Esophagus (tissue), 2 donors: ENCODE data around the gene WSCD2. TPM values are rescaled to one million over a fixed set of nuclear protein-coding genes. Genes with fewer than 3 reads are reported as not detected.

ENCODE experiments used
- H3K27ac ChIP-seq, 2 donors: one replicate each; pipeline ENCODE4 v1.5.1; 2013; ENCODE audit warnings: low read depth in 2 of 2, mild to moderate bottlenecking in 2 of 2, inconsistent platforms in 1 of 2, low read length in 1 of 2, moderate library complexity in 1 of 2
- H3K27me3 ChIP-seq, 2 donors: one replicate each; pipeline ENCODE4 v1.6.1; 2013; ENCODE audit warnings: low read length in 2 of 2, control low read depth in 1 of 2, mild to moderate bottlenecking in 1 of 2; ENCODE audit not compliant: insufficient read depth in 2 of 2, control insufficient read depth in 1 of 2
- H3K36me3 ChIP-seq, 2 donors: one replicate each; pipeline ENCODE4 v1.6.1; 2013; ENCODE audit warnings: low read length in 1 of 2; ENCODE audit not compliant: control insufficient read depth in 2 of 2, insufficient read depth in 2 of 2
- H3K4me1 ChIP-seq, 2 donors: one replicate each; pipeline ENCODE4 v1.6.1; 2013; ENCODE audit warnings: low read length in 1 of 2; ENCODE audit not compliant: control insufficient read depth in 2 of 2, insufficient read depth in 2 of 2
- H3K4me3 ChIP-seq, 2 donors: one replicate each; pipeline ENCODE4 v1.5.1; 2013; ENCODE audit warnings: low read length in 2 of 2, mild to moderate bottlenecking in 2 of 2, low read depth in 1 of 2, moderate library complexity in 1 of 2
- H3K9me3 ChIP-seq, 2 donors: one replicate each; pipeline ENCODE4 v1.6.1; 2013; ENCODE audit warnings: mild to moderate bottlenecking in 2 of 2, low read depth in 1 of 2, low read length in 1 of 2, moderate library complexity in 1 of 2; ENCODE audit not compliant: control insufficient read depth in 2 of 2, insufficient read depth in 1 of 2
- WGBS, 2 donors: extraction: QIAGEN DNeasy Blood & Tissue Kit; methylation state at CpG; one replicate each; pipeline ENCODE4 v1.1.7; 2013; 5-methylcytosine and 5-hydroxymethylcytosine counted together
- polyA plus RNA-seq, 2 donors: library from polyadenylated mRNA; stranded (reverse); fragments of 200-250 nt; gene quantifications; one replicate each; pipeline ENCODE4 v1.2.3, GENCODE V29; 2013
- donor health status: healthy with polysubstance abuse.
- donor health status: Bipolar disorder and iron deficiency.

Gene WSCD2
- polyA plus RNA-seq, 2 donors: 0.51 to 0.72 TPM

DNA sequence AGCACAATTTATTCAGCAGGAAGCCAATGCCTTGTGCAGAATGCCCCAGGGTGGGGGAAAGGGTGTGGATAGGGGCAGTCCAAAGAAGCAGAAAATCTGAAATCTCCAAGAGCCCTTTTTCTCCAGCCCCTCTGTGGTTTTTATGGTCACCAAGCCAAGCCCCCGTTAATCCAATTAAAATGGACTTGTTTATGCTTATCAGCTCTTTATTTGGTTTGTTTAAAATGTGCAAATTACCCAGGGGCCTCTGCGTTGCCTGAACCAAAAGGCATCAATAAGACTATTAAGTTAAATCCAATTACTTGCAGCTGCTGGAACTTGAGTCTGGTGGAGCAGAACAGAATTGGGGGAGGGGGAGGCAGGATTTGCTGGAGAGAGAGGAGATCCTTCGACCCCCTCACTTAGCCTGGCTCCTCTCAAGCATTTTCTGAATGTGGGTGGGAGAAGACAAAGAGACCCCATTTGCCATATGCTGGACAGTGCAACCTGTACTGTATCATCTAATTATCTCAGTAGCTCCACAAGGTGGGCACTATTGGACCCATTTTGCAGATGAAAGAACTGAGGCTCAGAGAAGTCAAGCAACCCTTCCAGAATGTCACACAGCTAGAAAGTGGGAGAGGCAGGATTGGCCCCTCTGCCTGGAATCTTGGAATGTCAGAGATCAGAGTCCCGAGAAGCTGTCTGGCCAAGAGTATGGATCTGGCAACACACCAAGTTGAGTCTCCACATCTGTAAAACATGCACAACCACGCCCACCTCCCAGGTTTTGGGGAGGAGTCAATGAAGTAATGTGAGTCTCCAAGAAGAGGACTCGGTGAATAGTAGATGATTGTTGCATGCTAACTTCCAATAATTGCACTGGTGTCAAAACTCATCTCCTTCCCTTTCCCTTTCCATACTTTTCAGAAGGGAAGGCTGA lies 143.1 kb downstream of the WSCD2 start:
- Histone ChIP-seq H3K4me1 (no peaks in the 10 kb centered on the region), H3K27ac (no peak overlapping the region), H3K36me3 (no peaks in the 10 kb centered on the region), H3K4me3 (no peak overlapping the region), H3K27me3 (no peaks in the 10 kb centered on the region), H3K9me3 (peaks cover 0 to 4% of the 10 kb centered on the region in 2 donors)
- 56 to 60% methylated on average over 6 of the region's 6 CpGs for WGBS, 2 donors

GRCh38 chr12:108273217-108273616 lies 144.1 kb downstream of the WSCD2 start:
- H3K36me3 ChIP-seq: no peaks in the 10 kb centered on the region
- WGBS, 2 donors: 35 to 41% methylated on average over 2 of the region's 2 CpGs
- no peak overlapping the region for H3K4me3 ChIP-seq
- no peaks in the 10 kb centered on the region for H3K4me1 ChIP-seq
- peaks cover 0 to 4% of the 10 kb centered on the region in 2 donors for H3K9me3 ChIP-seq
- no peak overlapping the region for H3K27ac ChIP-seq
- no peaks in the 10 kb centered on the region for H3K27me3 ChIP-seq

DNA sequence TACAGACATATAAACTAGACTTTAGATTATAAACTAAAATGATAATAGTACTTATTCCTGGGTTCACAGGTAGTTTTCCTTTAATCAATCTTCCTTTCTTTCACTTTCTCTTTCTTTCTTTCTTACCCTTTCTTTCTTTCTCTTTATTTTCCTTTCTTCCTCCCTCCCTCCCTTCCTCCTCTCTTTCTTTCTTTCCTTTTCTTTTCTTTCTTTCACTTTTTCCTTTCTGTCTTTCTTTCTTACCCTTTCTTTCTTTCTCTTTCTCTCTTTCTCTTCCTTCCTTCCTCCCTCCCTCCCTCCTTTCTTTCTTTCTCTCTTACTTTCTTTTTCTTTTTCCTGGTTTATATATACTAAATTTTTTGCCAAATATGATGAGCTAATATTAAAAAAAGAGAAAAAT lies 148.5 kb downstream of the WSCD2 start:
- Histone ChIP-seq H3K27me3 (no peaks in the 10 kb centered on the region), H3K36me3 (no peaks in the 10 kb centered on the region), H3K27ac (no peak overlapping the region), H3K4me3 (no peak overlapping the region), H3K9me3 (peaks cover 0 to 4% of the 10 kb centered on the region in 2 donors), H3K4me1 (no peaks in the 10 kb centered on the region)

DNA sequence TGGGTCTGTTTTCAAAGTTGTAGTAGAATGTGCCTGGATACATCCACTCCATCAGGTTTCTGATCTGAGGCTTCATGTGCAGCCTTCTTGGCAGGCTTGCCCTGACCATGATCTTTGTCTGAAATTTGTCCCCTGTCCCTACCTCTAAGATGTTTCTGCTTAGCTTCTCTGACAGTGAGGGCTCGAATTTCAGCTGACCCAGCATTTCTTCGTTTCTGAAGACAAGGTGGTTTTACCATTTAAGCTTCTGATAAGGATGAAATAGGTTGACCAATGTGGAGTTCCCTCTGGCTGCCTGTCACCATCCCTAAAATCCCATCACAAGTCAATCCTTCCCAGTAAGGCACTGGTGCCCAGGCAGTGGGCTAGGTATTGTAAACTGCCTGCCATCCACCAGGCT lies 153.1 kb downstream of the WSCD2 start:
- Histone ChIP-seq H3K27ac (no peak overlapping the region), H3K4me1 (no peaks in the 10 kb centered on the region), H3K4me3 (no peak overlapping the region), H3K36me3 (no peaks in the 10 kb centered on the region), H3K27me3 (no peaks in the 10 kb centered on the region), H3K9me3 (no peaks in the 10 kb centered on the region)
- 19% methylated on average over 2 of the region's 2 CpGs for WGBS, 2 donors

GRCh38 chr12:108282676-108283075 lies 153.6 kb downstream of the WSCD2 start:
- Histone ChIP-seq H3K27me3 (no peaks in the 10 kb centered on the region), H3K4me3 (no peak overlapping the region), H3K4me1 (no peaks in the 10 kb centered on the region), H3K9me3 (no peaks in the 10 kb centered on the region), H3K27ac (no peak overlapping the region), H3K36me3 (no peaks in the 10 kb centered on the region)
- 53 to 57% methylated on average over 3 of the region's 3 CpGs for WGBS, 2 donors

DNA sequence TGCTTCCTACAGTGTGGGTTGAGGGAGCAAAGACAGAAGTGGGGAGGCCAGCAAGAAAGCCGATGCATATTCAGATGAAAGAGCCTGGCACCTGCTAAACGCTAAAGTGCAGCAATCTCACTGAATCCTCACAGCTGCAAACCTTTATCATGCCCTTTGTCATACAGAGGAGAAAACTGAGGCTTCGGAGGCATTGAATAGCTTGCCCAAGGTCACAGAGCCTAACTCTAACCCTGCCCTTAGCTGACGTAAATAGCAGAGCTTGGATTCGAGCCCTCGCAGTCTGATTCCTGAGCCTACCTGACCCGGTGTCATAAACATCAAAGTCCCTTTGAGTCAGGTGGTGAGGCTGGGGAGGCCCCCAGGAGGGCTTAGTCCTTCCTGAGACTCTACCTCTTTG lies 155.1 kb downstream of the WSCD2 start:
- H3K27me3 ChIP-seq: no peaks in the 10 kb centered on the region
- H3K4me3 ChIP-seq: no peak overlapping the region
- no peaks in the 10 kb centered on the region for H3K9me3 ChIP-seq
- H3K36me3 ChIP-seq: no peaks in the 10 kb centered on the region
- no peaks in the 10 kb centered on the region for H3K4me1 ChIP-seq
- no peak overlapping the region for H3K27ac ChIP-seq
- WGBS, 2 donors: 51 to 55% methylated on average over 7 of the region's 7 CpGs

- Histone ChIP-seq H3K36me3 (no peaks in the 10 kb centered on the region), H3K27me3 (no peaks in the 10 kb centered on the region), H3K9me3 (no peaks in the 10 kb centered on the region), H3K27ac (no peak overlapping the region), H3K4me3 (no peak overlapping the region), H3K4me1 (no peaks in the 10 kb centered on the region)
- WGBS, 2 donors: 40 to 51% methylated on average over 2 of the region's 2 CpGs
Measured at GRCh38 chr12:108285016-108285415, 155.9 kb downstream of the WSCD2 start.

GRCh38 chr12:108287227-108287626 lies 158.1 kb downstream of the WSCD2 start:
- Histone ChIP-seq H3K27ac (no peak overlapping the region), H3K4me1 (no peaks in the 10 kb centered on the region), H3K4me3 (no peak overlapping the region), H3K36me3 (no peaks in the 10 kb centered on the region), H3K27me3 (no peaks in the 10 kb centered on the region), H3K9me3 (no peaks in the 10 kb centered on the region)
- 89 to 94% methylated on average over 3 of the region's 3 CpGs for WGBS, 2 donors

DNA sequence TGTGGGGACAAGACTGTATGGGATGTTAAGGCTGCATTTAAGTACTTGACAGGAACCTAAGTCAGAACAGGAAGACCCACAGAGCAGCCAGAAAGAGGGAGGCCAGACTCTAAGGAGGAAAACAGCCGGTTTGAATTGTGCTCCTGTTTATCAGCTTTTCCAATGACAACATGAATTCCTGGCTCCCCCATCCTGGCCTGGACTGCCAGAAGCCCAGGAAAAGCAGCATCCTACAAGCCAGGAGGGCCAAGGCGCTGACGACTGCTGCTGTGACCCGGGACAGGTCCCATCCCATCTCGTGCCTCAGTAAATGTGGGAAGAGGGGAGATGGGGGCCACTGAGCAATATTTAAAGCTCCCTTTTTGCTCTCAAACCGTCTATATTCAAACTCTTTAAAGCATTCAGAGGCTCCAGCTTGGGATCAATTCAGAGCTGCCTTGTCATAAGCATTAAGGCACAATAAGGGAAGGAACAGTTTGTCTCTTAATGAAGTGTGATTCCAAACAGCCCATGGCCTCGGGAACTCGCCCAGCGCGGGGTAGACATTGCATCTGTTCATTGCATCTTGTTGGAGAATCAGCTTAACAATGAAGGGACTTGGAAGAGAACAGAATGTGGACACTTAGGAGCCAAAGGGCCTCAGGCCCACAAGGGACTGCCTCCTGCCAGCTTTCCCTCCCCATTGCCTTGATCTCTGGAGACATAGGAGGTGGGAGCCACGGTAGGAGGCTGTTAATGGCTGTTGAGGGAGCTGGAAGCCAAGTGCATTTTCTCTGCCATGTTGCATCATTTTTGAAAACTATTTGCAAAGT lies 160.5 kb downstream of the WSCD2 start:
- Histone ChIP-seq H3K27ac (peak overlapping the region in 1 of 2 donors; percentile 29), H3K36me3 (no peaks in the 10 kb centered on the region), H3K4me1 (no peaks in the 10 kb centered on the region), H3K9me3 (no peaks in the 10 kb centered on the region), H3K4me3 (no peak overlapping the region), H3K27me3 (no peaks in the 10 kb centered on the region)
- WGBS, 2 donors: 40 to 54% methylated on average over 11 of the region's 11 CpGs
